GM18508 (cell line): ENCODE measurements around the gene BACE1-AS.

Source experiments
- ATAC-seq: cut with Tn5 transposase; IDR thresholded peaks from one replicate; pipeline ENCODE4 v1.9.1; 2021; ENCODE audit warnings: moderate number of reproducible peaks; ENCODE audit not compliant: insufficient read depth, unreplicated experiment

The BACE1-AS gene

GRCh38 chr11:117287668-117288067 lies 3.5 kb upstream of the BACE1-AS start:
- ATAC-seq, result no peak

- no peak for ATAC-seq
Observed at GRCh38 chr11:117289795-117290194, 1.4 kb upstream of the BACE1-AS start.

- no peak for ATAC-seq
Observed at GRCh38 chr11:117292616-117293015, 1.5 kb downstream of the BACE1-AS start.

GRCh38 chr11:117295438-117296137 lies 4.4 kb downstream of the BACE1-AS start:
- no peak for ATAC-seq

- ATAC-seq, result no peak
Observed at GRCh38 chr11:117296881-117297280, 5.7 kb downstream of the BACE1-AS start.

- ATAC-seq, result no peak
Observed at GRCh38 chr11:117298195-117298594, 7.0 kb downstream of the BACE1-AS start.

- ATAC-seq, result no peak
Observed at GRCh38 chr11:117299351-117300282, 8.5 kb downstream of the BACE1-AS start.

- no peak for ATAC-seq
Observed at GRCh38 chr11:117300283-117300663, 9.1 kb downstream of the BACE1-AS start.

GRCh38 chr11:117300773-117301172 lies 9.6 kb downstream of the BACE1-AS start:
- no peak for ATAC-seq

- no peak for ATAC-seq
Observed at GRCh38 chr11:117302228-117302627, 11.1 kb downstream of the BACE1-AS start.

- no peak for ATAC-seq
Observed at GRCh38 chr11:117303101-117303500, 12.0 kb downstream of the BACE1-AS start.

GRCh38 chr11:117303646-117304315 lies 12.6 kb downstream of the BACE1-AS start:
- no peak for ATAC-seq

- no peak for ATAC-seq
Observed at GRCh38 chr11:117305145-117305544, 14.0 kb downstream of the BACE1-AS start.

GRCh38 chr11:117309310-117309709 lies 18.2 kb downstream of the BACE1-AS start:
- ATAC-seq, result no peak

GRCh38 chr11:117313091-117313490 lies 21.9 kb downstream of the BACE1-AS start:
- ATAC-seq, result no peak

- ATAC-seq, result no peak
Observed at GRCh38 chr11:117313828-117314768, 23.0 kb downstream of the BACE1-AS start.

- ATAC-seq, result no peak
Observed at GRCh38 chr11:117314840-117315239, 23.7 kb downstream of the BACE1-AS start.

- ATAC-seq, result no peak
Observed at GRCh38 chr11:117315285-117316196, 24.4 kb downstream of the BACE1-AS start.
